H1 (cell line): ENCODE measurements around the gene SLC35E1.

Experiments
- TF ChIP-seq, protein P1 (sequence below): IDR thresholded peaks from 2 replicates; pipeline ENCODE4 v1.6.1; 2012; ENCODE audit warnings: low read length, inconsistent platforms
- TF ChIP-seq, protein P2 (sequence below), 3 experiments: IDR thresholded peaks; 1 replicate in 2 of 3; 2 replicates in 1 of 3; pipeline versions ENCODE4 v1.5.1 to v1.6.1; 2011; ENCODE audit warnings: low read length in 3 of 3, mild to moderate bottlenecking in 3 of 3, inconsistent platforms in 2 of 3, low read depth in 1 of 3, moderate library complexity in 1 of 3; ENCODE audit not compliant: insufficient read depth in 1 of 3; ENCODE audit errors: control extremely low read depth in 1 of 3

DNA sequence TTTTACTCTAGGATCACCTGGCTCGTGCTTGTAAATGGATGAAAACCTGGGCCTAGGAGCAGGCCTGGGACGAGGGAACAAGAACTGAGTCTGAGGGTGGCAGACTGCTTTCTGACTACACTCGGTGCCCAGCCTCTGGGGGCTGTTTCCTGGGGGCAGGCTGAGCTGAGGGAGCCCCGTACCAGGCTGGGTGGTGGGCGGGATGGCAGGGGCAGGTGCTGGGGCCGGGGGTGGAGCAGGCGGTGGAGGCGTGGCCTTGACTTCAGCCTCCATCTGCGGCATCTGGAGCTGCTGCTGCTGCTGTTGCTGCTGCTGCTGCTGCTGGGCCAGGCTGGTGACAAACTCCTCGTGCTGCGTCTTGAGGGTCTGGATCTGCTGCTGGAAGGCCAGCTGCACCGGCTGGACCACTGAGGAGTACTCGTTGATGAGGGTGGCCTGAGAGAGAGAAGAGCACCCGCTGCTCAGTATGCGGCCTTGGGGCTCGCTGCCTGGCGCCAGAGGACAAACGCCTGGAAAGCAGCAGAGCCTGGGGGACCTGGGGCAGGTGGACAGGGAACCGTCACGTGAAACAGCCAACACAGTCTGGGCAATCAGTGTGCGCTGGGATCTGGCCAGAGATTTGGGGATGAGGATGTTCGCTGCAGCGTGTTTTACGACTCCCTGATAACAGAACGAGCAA lies 42.6 kb downstream of the SLC35E1 start:
- TF ChIP-seq, protein P1, sequence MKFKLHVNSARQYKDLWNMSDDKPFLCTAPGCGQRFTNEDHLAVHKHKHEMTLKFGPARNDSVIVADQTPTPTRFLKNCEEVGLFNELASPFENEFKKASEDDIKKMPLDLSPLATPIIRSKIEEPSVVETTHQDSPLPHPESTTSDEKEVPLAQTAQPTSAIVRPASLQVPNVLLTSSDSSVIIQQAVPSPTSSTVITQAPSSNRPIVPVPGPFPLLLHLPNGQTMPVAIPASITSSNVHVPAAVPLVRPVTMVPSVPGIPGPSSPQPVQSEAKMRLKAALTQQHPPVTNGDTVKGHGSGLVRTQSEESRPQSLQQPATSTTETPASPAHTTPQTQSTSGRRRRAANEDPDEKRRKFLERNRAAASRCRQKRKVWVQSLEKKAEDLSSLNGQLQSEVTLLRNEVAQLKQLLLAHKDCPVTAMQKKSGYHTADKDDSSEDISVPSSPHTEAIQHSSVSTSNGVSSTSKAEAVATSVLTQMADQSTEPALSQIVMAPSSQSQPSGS: no peak
- TF ChIP-seq, protein P2, sequence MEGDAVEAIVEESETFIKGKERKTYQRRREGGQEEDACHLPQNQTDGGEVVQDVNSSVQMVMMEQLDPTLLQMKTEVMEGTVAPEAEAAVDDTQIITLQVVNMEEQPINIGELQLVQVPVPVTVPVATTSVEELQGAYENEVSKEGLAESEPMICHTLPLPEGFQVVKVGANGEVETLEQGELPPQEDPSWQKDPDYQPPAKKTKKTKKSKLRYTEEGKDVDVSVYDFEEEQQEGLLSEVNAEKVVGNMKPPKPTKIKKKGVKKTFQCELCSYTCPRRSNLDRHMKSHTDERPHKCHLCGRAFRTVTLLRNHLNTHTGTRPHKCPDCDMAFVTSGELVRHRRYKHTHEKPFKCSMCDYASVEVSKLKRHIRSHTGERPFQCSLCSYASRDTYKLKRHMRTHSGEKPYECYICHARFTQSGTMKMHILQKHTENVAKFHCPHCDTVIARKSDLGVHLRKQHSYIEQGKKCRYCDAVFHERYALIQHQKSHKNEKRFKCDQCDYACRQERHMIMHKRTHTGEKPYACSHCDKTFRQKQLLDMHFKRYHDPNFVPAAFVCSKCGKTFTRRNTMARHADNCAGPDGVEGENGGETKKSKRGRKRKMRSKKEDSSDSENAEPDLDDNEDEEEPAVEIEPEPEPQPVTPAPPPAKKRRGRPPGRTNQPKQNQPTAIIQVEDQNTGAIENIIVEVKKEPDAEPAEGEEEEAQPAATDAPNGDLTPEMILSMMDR (IDR thresholded peaks at IDR 0.05; ENCODE audit: control extremely low read depth in 1 of 3, insufficient read depth in 1 of 3, low read depth in 1 of 3, low read length in 3 of 3): no peak
